Smooth muscle cell (in vitro differentiated cells): ENCODE measurements around the gene EXD3. TPM values are rescaled to one million over a fixed set of nuclear protein-coding genes. Genes with fewer than 3 reads are reported as not detected.
A peak's percentile ranks its signal among the peaks of the same experiment; 100 is the strongest.

ENCODE experiments used
- DNase-seq: peaks from one replicate; lab custom pipeline; 2025; ENCODE audit not compliant: unreplicated experiment; lab: John Stamatoyannopoulos, UW
- H2AFZ ChIP-seq: fragments of 200-600 bp; sonication (generic); 2 replicates; pipeline ENCODE4 v1.6.0; 2016; ENCODE audit warnings: antibody characterized with exemption, low read depth, mild to moderate bottlenecking
- H3F3A ChIP-seq: fragments of 200-600 bp; sonication (generic); 2 replicates; pipeline ENCODE4 v1.6.0; 2017; ENCODE audit warnings: antibody characterized with exemption, low read depth
- H3K27ac ChIP-seq: fragments of 200-600 bp; sonication (generic); 2 replicates; pipeline ENCODE4 v1.5.1; 2016; ENCODE audit warnings: low read depth, mild to moderate bottlenecking
- H3K27me3 ChIP-seq: fragments of 200-600 bp; sonication (generic); 2 replicates; pipeline ENCODE4 v1.6.1; 2016; ENCODE audit warnings: low read depth, mild to moderate bottlenecking
- H3K36me3 ChIP-seq: fragments of 200-600 bp; sonication (generic); 2 replicates; pipeline ENCODE4 v1.5.1; 2016; ENCODE audit warnings: low read depth
- H3K4me1 ChIP-seq: fragments of 200-600 bp; sonication (generic); 2 replicates; pipeline ENCODE4 v1.5.1; 2016; ENCODE audit warnings: low read depth
- H3K4me2 ChIP-seq: fragments of 200-600 bp; sonication (generic); 2 replicates; pipeline ENCODE4 v1.6.0; 2016; ENCODE audit warnings: mild to moderate bottlenecking
- H3K4me3 ChIP-seq: fragments of 200-600 bp; sonication (generic); 2 replicates; pipeline ENCODE4 v1.5.1; 2016; ENCODE audit warnings: mild to moderate bottlenecking
- H3K79me2 ChIP-seq: fragments of 200-600 bp; sonication (generic); 2 replicates; pipeline ENCODE4 v1.6.0; 2016; ENCODE audit warnings: low read depth, mild to moderate bottlenecking
- H3K9ac ChIP-seq: fragments of 200-600 bp; sonication (generic); 2 replicates; pipeline ENCODE4 v1.6.0; 2016; ENCODE audit warnings: low read depth
- H3K9me3 ChIP-seq: fragments of 200-600 bp; sonication (generic); replicated peaks from 2 replicates; pipeline ENCODE4 v1.5.1; 2016; ENCODE audit warnings: low read depth
- H4K20me1 ChIP-seq: fragments of 200-600 bp; sonication (generic); 2 replicates; pipeline ENCODE4 v1.6.0; 2016; ENCODE audit warnings: low read depth
- WGBS: methylation state at CpG from one replicate; pipeline ENCODE4 v1.1.7; 2016; ENCODE audit warnings: low lambda C conversion rate; 5-methylcytosine and 5-hydroxymethylcytosine counted together
- polyA plus RNA-seq: library from polyadenylated mRNA; unstranded; fragments of >200 nt; fragmentation: Nextera tagmentation; extraction: Ambion mirVana; gene quantifications from 2 replicates; pipeline ENCODE4 v1.2.1, GENCODE V29; 2016
- total RNA-seq: library from RNA; depleted of rRNA; stranded (reverse); fragments of >200 nt; gene quantifications from 2 replicates; pipeline ENCODE4 v1.2.3, GENCODE V29; 2014
- TF ChIP-seq, protein P1 (sequence below): fragments of 200-600 bp; sonication (generic); IDR thresholded peaks from 2 replicates; pipeline ENCODE4 v1.5.1; 2017; ENCODE audit warnings: borderline replicate concordance, mild to moderate bottlenecking, antibody characterized with exemption; ENCODE audit not compliant: insufficient read depth, poor library complexity, severe bottlenecking

EXD3 gene
- total and polyA plus RNA-seq, 2 experiments from 2014 or later: 3.1 to 15.7 TPM

DNA sequence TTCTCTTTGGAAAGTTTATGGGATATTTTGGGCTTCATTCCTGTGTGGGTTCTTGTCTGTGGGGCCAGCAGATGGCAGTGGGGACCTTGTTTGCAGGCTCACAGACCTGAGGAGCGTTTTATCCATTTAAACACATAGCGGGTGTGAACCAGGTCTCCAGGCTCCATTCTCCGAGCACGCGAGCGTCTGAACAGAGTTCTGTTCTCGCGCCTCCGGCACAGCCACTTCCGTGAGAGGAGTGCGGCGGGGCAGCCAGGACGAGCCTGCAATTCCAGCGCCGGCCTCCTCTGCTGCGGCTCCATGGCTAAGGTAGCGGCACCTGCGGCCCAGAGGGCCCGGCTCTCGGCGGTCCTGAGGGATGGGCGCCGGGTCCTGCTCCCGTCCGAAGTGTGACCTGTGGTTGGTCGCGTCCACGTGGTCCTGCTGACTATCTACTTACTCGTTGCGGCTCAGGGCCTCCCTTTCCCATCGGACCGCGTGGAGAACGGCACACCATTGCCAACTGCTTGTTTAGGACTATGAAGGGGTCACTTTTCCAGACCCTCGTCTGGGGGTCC lies 128.2 kb downstream of the EXD3 start:
- DNase-seq: no peak
- peak overlapping the region; percentile 60 for H3K4me2 ChIP-seq
- H3K27me3 ChIP-seq: peaks cover 49% of the 10 kb centered on the region
- H3K9me3 ChIP-seq: no peaks in the 10 kb centered on the region
- H2AFZ ChIP-seq: no peak overlapping the region
- peaks cover 2% of the 10 kb centered on the region for H4K20me1 ChIP-seq
- H3K79me2 ChIP-seq: no peaks in the 10 kb centered on the region
- H3K27ac ChIP-seq: no peak overlapping the region
- WGBS: 39% methylated on average over 35 of the region's 35 CpGs
- TF ChIP-seq, protein P1, sequence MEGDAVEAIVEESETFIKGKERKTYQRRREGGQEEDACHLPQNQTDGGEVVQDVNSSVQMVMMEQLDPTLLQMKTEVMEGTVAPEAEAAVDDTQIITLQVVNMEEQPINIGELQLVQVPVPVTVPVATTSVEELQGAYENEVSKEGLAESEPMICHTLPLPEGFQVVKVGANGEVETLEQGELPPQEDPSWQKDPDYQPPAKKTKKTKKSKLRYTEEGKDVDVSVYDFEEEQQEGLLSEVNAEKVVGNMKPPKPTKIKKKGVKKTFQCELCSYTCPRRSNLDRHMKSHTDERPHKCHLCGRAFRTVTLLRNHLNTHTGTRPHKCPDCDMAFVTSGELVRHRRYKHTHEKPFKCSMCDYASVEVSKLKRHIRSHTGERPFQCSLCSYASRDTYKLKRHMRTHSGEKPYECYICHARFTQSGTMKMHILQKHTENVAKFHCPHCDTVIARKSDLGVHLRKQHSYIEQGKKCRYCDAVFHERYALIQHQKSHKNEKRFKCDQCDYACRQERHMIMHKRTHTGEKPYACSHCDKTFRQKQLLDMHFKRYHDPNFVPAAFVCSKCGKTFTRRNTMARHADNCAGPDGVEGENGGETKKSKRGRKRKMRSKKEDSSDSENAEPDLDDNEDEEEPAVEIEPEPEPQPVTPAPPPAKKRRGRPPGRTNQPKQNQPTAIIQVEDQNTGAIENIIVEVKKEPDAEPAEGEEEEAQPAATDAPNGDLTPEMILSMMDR: peak; percentile 20
- no peaks in the 10 kb centered on the region for H3F3A ChIP-seq
- H3K36me3 ChIP-seq: no peaks in the 10 kb centered on the region
- no peak overlapping the region for H3K9ac ChIP-seq
- peak overlapping the region; percentile 27 for H3K4me3 ChIP-seq
- peaks cover 17% of the 10 kb centered on the region for H3K4me1 ChIP-seq

- no peaks in the 10 kb centered on the region for H3K36me3 ChIP-seq
- TF ChIP-seq, protein P1: no peak
- no peak overlapping the region for H3K27ac ChIP-seq
- H3K4me2 ChIP-seq: no peak overlapping the region
- no peak overlapping the region for H3K4me3 ChIP-seq
- H3K9ac ChIP-seq: no peak overlapping the region
- peaks cover 11% of the 10 kb centered on the region for H3K4me1 ChIP-seq
- H4K20me1 ChIP-seq: no peaks in the 10 kb centered on the region
- no peaks in the 10 kb centered on the region for H3F3A ChIP-seq
- H3K9me3 ChIP-seq: no peaks in the 10 kb centered on the region
- no peaks in the 10 kb centered on the region for H3K79me2 ChIP-seq
- no peak overlapping the region for H2AFZ ChIP-seq
- peaks cover 44% of the 10 kb centered on the region for H3K27me3 ChIP-seq
- no peak for DNase-seq
- 74% methylated on average over 11 of the region's 11 CpGs for WGBS
Observed at GRCh38 chr9:137294091-137294680, 128.8 kb downstream of the EXD3 start.

DNA sequence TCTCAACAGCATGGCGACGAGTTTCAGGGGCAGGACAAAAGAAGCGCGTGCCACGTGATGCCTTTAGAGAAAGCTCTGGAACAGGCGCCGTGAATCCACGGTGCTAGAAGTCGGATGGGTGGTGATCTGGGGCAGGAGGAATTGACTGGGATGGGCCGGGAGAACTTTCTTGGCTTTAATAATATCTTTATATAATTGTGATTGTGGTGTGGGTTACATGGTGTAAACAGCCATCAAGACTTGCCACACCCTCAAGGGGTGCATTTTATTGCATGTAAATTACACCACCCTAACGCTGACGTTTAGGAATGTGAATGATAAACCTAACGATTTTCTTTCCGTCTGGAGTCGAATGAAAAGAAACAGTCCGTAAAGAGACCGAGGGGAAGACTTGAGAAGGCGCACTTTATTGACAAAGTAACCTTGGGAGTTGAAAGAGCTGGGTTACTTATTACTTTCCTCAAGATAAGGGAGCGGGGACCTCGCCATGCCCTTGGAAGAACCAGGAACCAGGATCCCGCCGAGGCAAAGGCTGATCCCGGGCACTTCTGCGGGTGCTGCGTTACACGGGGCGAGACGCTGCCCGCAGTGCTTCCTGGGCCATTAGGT lies 129.4 kb downstream of the EXD3 start:
- Histone ChIP-seq H3K4me2 (no peak overlapping the region), H3K79me2 (no peaks in the 10 kb centered on the region), H3K4me1 (peaks cover 5% of the 10 kb centered on the region), H3K4me3 (no peak overlapping the region), H2AFZ (no peak overlapping the region), H3K9ac (no peak overlapping the region), H3F3A (no peaks in the 10 kb centered on the region), H4K20me1 (no peaks in the 10 kb centered on the region), H3K9me3 (no peaks in the 10 kb centered on the region), H3K36me3 (no peaks in the 10 kb centered on the region), H3K27ac (no peak overlapping the region), H3K27me3 (peaks cover 38% of the 10 kb centered on the region)
- TF ChIP-seq, protein P1: no peak
- no peak for DNase-seq
- 89% methylated on average over 29 of the region's 29 CpGs for WGBS
